NB4 (cell line): ENCODE measurements around the gene IQSEC3.

ENCODE experiments used
- DNase-seq: peaks from one replicate; pipeline ENCODE4 v3.0.0; 2010; ENCODE audit warnings: low read depth
- H3K4me3 ChIP-seq: one replicate; pipeline ENCODE4 v1.5.1; 2011; ENCODE audit warnings: mild to moderate bottlenecking, low read depth, low read length, moderate library complexity
- CTCF ChIP-seq: IDR thresholded peaks from one replicate; pipeline ENCODE4 v1.5.1; 2012; ENCODE audit warnings: low read depth, low read length
- MAX ChIP-seq: IDR thresholded peaks from 2 replicates; pipeline ENCODE4 v1.6.1; 2011; ENCODE audit warnings: low read depth, low read length
- MYC ChIP-seq: IDR thresholded peaks from 2 replicates; pipeline ENCODE4 v1.6.1; 2011; ENCODE audit warnings: low read depth, low read length
- POLR2A ChIP-seq: IDR thresholded peaks from 2 replicates; pipeline ENCODE4 v1.6.1; 2011; ENCODE audit warnings: mild to moderate bottlenecking; ENCODE audit not compliant: insufficient read length; ENCODE audit errors: extremely low read depth

IQSEC3 gene

GRCh38 chr12:84056-84455 lies 17.5 kb downstream of the IQSEC3 start:
- TF ChIP-seq CTCF = no peak
- no peak for TF ChIP-seq MAX
- TF ChIP-seq POLR2A = no peak
- no peak for TF ChIP-seq MYC
- H3K4me3 ChIP-seq = no peak overlapping the region
- DNase-seq = no peak

GRCh38 chr12:85191-85666 lies 18.7 kb downstream of the IQSEC3 start:
- DNase-seq = no peak
- TF ChIP-seq MYC (no peak), MAX (no peak), POLR2A (no peak), CTCF (no peak)

GRCh38 chr12:87315-87714 lies 20.7 kb downstream of the IQSEC3 start:
- H3K4me3 ChIP-seq = no peak overlapping the region
- no peak for DNase-seq
- TF ChIP-seq MYC = no peak
- no peak for TF ChIP-seq CTCF
- no peak for TF ChIP-seq MAX

More at GRCh38 chr12:85191-85666, 18.7 kb downstream of the IQSEC3 start:
- H3K4me3 ChIP-seq = no peak overlapping the region

- TF ChIP-seq POLR2A (no peak), MAX (no peak), MYC (no peak), CTCF (no peak)
- no peak for DNase-seq
- no peak overlapping the region for H3K4me3 ChIP-seq
These were observed 21.3 kb downstream of the IQSEC3 start for GRCh38 chr12:87856-88255.

- TF ChIP-seq MYC = no peak
- TF ChIP-seq MAX = no peak
- TF ChIP-seq POLR2A = no peak
- TF ChIP-seq CTCF = no peak
- DNase-seq = no peak
- H3K4me3 ChIP-seq = no peak overlapping the region
These were observed 23.1 kb downstream of the IQSEC3 start for GRCh38 chr12:89653-90052.

- H3K4me3 ChIP-seq = no peak overlapping the region
- TF ChIP-seq CTCF (no peak), MAX (no peak), POLR2A (no peak), MYC (no peak)
- DNase-seq = no peak
These were observed 24.6 kb downstream of the IQSEC3 start for GRCh38 chr12:91213-91612.
